ENCODE measurements around the gene BATF3.
"Not testable (repeated sequence)": the region's sequence is repeated elsewhere in the genome, so short reads cannot be mapped to it uniquely, and the experiment has no call there.

Gene BATF3

DNA sequence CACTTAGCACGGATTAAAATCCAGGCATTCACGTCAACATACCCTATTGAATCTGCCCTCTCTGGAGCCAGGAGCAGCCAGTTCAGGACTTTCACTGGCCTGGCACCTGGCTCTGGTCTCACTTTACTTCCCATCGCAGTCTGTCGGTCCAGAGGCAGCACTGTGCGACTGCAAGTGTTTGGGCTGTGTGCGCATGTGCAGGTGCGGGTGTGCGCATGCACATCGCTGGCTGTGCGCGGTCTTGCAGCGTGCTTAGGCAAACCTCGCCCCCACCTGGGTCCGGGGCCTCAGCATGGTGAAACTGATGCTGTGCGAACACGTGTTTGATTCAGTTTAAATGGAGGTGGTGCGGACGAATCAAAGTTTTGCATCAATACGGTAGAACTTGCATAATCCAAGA is 53.1 kb downstream of the BATF3 start:
- TF ChIP-seq, protein P1, sequence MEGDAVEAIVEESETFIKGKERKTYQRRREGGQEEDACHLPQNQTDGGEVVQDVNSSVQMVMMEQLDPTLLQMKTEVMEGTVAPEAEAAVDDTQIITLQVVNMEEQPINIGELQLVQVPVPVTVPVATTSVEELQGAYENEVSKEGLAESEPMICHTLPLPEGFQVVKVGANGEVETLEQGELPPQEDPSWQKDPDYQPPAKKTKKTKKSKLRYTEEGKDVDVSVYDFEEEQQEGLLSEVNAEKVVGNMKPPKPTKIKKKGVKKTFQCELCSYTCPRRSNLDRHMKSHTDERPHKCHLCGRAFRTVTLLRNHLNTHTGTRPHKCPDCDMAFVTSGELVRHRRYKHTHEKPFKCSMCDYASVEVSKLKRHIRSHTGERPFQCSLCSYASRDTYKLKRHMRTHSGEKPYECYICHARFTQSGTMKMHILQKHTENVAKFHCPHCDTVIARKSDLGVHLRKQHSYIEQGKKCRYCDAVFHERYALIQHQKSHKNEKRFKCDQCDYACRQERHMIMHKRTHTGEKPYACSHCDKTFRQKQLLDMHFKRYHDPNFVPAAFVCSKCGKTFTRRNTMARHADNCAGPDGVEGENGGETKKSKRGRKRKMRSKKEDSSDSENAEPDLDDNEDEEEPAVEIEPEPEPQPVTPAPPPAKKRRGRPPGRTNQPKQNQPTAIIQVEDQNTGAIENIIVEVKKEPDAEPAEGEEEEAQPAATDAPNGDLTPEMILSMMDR (conservative IDR thresholded peaks at IDR 0.05; ENCODE audit: low read depth), result no peak
- no peak overlapping the region for H3K27ac ChIP-seq
- no peak for DNase-seq (ENCODE audit: low spot score)
- POLR2A ChIA-PET (ENCODE audit: low non-redundant PET), result no interaction called here
- CTCF ChIA-PET, result no interaction called here

DNA sequence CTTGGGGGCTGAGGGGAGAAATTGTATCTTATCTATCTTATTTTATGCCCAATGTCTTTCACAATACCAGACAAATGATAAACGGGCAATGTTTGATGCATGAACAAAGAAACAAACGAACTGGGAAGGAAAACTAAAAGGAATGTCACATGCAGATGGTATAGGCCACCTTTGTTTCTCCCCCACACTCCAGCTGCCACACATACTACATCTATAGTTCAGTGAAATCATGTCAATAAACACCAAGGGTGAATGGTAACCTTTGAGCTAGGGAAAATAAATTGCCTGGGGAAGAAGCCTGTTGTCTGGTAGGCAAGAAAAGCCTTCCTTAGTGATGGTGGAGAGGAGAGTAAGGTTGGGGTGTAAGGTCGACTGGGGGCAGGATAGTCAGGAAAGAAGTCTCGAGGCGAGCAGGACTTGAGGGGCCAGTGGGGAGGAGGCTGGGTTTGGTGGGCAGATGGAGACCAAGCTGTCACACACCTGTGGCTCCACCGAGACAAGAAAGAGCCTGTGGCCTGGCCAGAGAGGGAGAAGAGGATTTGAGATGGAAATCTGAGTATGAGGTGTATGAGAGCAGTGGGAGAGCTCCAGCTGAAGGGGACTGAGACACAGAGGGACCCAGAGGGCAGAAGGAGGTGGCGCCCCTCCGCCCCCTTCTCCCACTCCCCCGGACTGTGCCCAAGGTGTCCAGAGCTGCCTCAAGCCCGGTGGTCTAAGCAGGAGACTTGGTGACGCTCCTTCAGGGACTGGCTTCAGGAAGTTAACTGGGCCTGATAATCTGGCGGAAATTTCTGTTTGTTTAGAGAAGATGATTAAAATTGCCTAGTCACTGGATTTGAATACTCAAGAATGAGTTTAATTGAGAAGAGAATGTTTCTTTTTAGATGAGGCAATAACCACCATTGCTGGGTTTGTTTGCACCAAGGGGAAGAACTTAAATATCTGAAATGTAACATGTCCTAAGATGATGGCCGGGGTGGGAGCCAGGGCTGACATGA is 53.8 kb downstream of the BATF3 start:
- ChIA-PET CTCF (no interaction called here), POLR2A (ENCODE audit: low non-redundant PET) (no interaction called here)
- no peak for DNase-seq (ENCODE audit: low spot score)
- TF ChIP-seq, protein P1 (conservative IDR thresholded peaks at IDR 0.05; ENCODE audit: low read depth), result no peak
- no peak overlapping the region for H3K27ac ChIP-seq

DNA sequence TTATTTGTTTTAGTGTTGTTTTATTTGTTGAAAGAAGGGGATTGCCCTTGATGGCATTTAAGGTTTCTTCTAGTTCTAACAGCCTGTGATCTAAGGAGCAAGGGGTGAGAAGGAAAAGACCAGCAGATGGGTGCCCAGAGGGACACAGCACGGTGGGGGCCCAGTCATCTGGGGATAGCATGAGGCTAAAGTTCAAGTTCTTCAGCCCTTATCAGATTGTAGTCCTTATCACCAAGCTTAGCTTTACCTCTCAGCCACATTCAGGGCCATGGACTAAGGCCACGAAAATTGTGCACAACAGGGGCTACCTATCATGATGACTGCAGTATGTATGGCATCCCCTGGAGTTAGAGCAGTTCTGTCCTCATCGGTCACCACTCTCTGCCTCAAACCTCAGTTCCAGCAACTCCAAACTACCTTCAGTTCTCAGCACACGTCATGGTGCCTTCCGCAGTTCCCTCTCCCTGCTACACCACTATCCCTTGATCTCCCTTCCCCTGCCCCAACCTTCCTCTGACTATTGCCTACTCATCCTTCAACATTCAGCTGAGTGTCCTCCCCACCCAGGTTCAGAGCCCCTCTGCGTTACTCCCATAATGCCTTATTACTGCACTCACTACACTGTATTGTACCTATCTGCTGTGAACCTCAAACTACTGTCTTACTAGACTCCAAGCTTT is 54.6 kb downstream of the BATF3 start:
- ChIA-PET CTCF (no interaction called here), POLR2A (ENCODE audit: low non-redundant PET) (no interaction called here)
- no peak overlapping the region for H3K27ac ChIP-seq
- TF ChIP-seq, protein P1 (conservative IDR thresholded peaks at IDR 0.05; ENCODE audit: low read depth), result no peak
- DNase-seq (ENCODE audit: low spot score), result no peak

DNA sequence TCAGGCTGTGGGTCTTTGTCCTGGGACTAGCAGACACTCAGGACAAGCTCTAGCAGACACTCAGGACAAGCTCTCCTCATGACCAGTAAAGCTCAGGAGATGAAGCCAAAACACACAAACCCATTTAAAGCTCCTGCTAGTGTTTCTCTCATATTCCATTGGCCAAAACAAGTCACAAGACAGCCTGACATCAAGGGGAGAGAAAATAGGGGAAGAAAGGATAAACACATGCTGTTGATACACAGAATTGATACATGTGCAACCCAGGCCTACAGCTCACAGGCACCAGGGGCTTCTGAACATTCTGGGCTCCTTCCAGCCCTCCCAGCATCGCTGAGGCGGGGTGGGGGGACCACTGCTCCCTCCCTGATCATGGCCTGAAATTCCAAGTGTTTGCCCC is 55.8 kb downstream of the BATF3 start:
- no peak overlapping the region for H3K27ac ChIP-seq
- ChIA-PET POLR2A (ENCODE audit: low non-redundant PET) (no interaction called here), CTCF (interaction anchor here (0.7 kb wide), 1 partner anchor 232 kb away, joined by 3 read pairs; no protein-coding TSS in a partner anchor)
- DNase-seq (ENCODE audit: low spot score), result no peak
- TF ChIP-seq, protein P1 (conservative IDR thresholded peaks at IDR 0.05; ENCODE audit: low read depth), result no peak

DNA sequence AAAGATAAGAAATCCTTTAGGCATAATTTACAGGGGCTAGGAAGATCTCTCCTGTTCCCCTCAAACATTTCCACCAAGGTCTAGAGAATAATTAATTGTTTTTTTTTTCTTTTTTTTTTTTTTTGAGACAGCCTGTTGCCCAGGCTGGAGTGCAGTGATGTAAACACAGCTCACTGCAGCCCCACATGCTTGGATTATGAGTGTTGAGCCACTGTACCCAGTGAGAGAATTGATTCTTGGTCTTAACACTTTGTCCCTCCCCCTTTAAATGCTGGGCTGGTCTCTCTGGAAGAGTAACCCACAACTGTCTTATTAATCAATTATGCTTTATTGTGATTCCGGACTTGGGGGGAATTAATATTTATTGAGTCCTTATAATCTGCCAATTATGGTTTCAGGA is 57.7 kb downstream of the BATF3 start:
- TF ChIP-seq, protein P1 (conservative IDR thresholded peaks at IDR 0.05; ENCODE audit: low read depth), result no peak
- DNase-seq (ENCODE audit: low spot score), result no peak
- no peak overlapping the region for H3K27ac ChIP-seq
- ChIA-PET CTCF (interaction anchor here (0.7 to 1.5 kb wide), 2 partner anchors 23 to 24 kb away, joined by 3 to 10 read pairs; no protein-coding TSS in a partner anchor), POLR2A (ENCODE audit: low non-redundant PET) (no interaction called here)

DNA sequence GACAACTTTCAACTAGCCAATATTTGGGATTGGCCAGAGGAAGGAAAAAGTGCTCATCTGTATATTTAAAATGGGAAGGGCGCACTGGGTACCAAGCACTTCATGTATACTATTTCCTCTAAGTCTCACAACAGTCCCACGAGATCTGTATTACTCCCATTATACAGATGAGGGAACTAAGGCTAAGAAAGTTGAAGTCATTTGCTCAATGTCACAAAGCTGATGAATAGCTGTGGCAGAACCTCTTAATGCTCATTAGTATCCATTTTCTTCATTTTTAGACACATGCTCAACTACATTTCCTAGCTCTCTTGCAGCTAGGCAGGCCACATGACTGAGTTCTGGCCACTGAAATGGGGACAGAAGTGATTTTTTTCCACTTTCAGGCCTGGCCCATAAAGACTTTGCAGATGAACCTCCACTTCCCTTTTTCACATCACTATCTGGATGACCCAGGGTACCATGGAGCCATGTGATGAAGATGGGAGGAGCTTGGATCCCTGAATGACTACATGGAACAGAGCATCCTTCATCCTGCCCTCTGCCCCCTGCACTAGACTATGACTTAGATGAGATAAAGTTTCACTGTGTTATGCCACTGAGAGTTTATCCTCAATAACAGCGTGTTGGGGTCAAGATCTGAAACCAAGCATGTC is 59.3 kb downstream of the BATF3 start:
- DNase-seq (ENCODE audit: low spot score), result no peak
- CTCF ChIA-PET, result interaction anchor here (1.5 kb wide), 1 partner anchor 25 kb away, joined by 3 read pairs; no protein-coding TSS in a partner anchor
- POLR2A ChIA-PET (ENCODE audit: low non-redundant PET), result no interaction called here
- H3K27ac ChIP-seq, result no peak overlapping the region
- TF ChIP-seq, protein P1 (conservative IDR thresholded peaks at IDR 0.05; ENCODE audit: low read depth), result no peak

DNA sequence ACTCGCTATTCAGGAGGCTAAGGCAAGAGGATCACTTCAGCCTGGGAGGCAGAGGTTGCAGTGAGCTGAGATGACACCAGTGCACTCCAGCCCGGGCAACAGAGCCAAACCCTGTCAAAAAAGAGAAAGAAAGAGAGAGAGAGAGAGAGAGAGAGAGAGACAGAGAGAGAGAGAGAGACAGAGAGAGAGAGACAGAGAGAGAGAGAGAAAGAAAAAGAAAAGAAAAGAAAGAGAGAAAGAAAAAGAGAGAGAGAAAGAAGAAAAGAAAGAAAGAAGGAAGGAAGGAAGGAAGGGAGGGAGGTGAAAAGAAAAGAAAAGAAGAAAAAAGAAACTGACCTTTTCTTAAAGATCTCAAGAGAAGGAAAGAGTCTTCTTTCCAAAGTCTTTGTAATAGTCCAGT is 60.1 kb downstream of the BATF3 start:
- DNase-seq (ENCODE audit: low spot score); POLR2A ChIA-PET (ENCODE audit: low non-redundant PET); H3K27ac ChIP-seq: not testable (repeated sequence)
- CTCF ChIA-PET, result interaction anchor here (0.7 kb wide), 1 partner anchor 604 kb away, joined by 5 read pairs; the partner anchor contains the start of gene DTL
